H1 (cell line): Measurements from ENCODE around the gene IGFBP3. TPM values are rescaled to one million over a fixed set of nuclear protein-coding genes. Genes with fewer than 3 reads are reported as not detected.
A peak's percentile ranks its signal among the peaks of the same experiment; 100 is the strongest.

Source experiments
- CTCF ChIA-PET: fragments of 300-600 bp; sonication (Branson Sonifier 250); formaldehyde crosslinking; loops from one replicate; lab custom pipeline; 2021; ENCODE audit not compliant: partially characterized antibody; lab: Charles Lee
- POLR2A ChIA-PET: fragments of 300-600 bp; sonication (Branson Sonifier 250); formaldehyde crosslinking; loops from one replicate; lab custom pipeline; 2021; ENCODE audit warnings: inconsistent platforms; ENCODE audit not compliant: partially characterized antibody; lab: Charles Lee
- DNase-seq, 2 experiments: peaks; one replicate each; pipeline versions ENCODE4 v3.0.0 to v3.0.0-alpha.2; 2010 to 2022; ENCODE audit warnings: low spot score in 2 of 2, low read depth in 1 of 2, mixed read lengths in 1 of 2
- FAIRE-seq: peaks from 2 replicates; lab custom pipeline; 2011; peaks lifted over from hg19 to GRCh38; lab: Jason Lieb, UNC
- H2AFZ ChIP-seq: 2 replicates; pipeline ENCODE4 v1.8.1; 2012; ENCODE audit warnings: low read length, inconsistent platforms
- H2AK5ac ChIP-seq: 2 replicates; pipeline ENCODE4 v1.6.1; 2013; ENCODE audit warnings: low read depth, low read length
- H2BK120ac ChIP-seq: replicated peaks from 2 replicates; pipeline ENCODE3; 2013; ENCODE audit warnings: low read depth, low read length, inconsistent platforms
- H2BK12ac ChIP-seq: 2 replicates; pipeline ENCODE4 v1.6.1; 2013; ENCODE audit warnings: low read depth, low read length
- H2BK15ac ChIP-seq: 2 replicates; pipeline ENCODE4 v1.6.1; 2013; ENCODE audit warnings: low read length
- H2BK20ac ChIP-seq: 2 replicates; pipeline ENCODE4 v1.6.1; 2013; ENCODE audit warnings: low read length
- H2BK5ac ChIP-seq: 2 replicates; pipeline ENCODE4 v1.6.1; 2013; ENCODE audit warnings: low read depth, low read length
- H3K14ac ChIP-seq: 2 replicates; pipeline ENCODE4 v1.6.1; 2013; ENCODE audit warnings: inconsistent platforms; ENCODE audit not compliant: insufficient read length
- H3K18ac ChIP-seq: 2 replicates; pipeline ENCODE4 v1.6.1; 2013; ENCODE audit warnings: low read length; ENCODE audit errors: extremely low read depth
- H3K23ac ChIP-seq: 2 replicates; pipeline ENCODE4 v1.6.1; 2013; ENCODE audit warnings: inconsistent platforms; ENCODE audit not compliant: insufficient read length
- H3K23me2 ChIP-seq: 2 replicates; pipeline ENCODE4 v1.6.1; 2013; ENCODE audit warnings: low read depth, low read length
- H3K27ac ChIP-seq: 2 replicates; pipeline ENCODE4 v1.6.1; 2011; ENCODE audit warnings: low read depth, low read length, inconsistent platforms
- H3K27me3 ChIP-seq, 4 experiments: replicated peaks in 1 of 4; 1 replicate in 1 of 4; 2 replicates in 3 of 4; pipeline versions ENCODE4 v1.6.1 to v1.8.1; 2011 to 2013; ENCODE audit warnings: low read length in 3 of 4, mild to moderate bottlenecking in 3 of 4, inconsistent platforms in 2 of 4, mixed read lengths in 2 of 4, moderate library complexity in 1 of 4; ENCODE audit not compliant: control insufficient read depth in 3 of 4, insufficient read depth in 3 of 4; ENCODE audit errors: extremely low read depth in 1 of 4
- H3K36me3 ChIP-seq, 4 experiments: 2 replicates each; pipeline versions ENCODE4 v1.6.1 to v1.8.1; 2011 to 2013; ENCODE audit warnings: mild to moderate bottlenecking in 4 of 4, low read length in 3 of 4, moderate library complexity in 2 of 4, control low read depth in 1 of 4, inconsistent platforms in 1 of 4; ENCODE audit not compliant: insufficient read depth in 4 of 4, control insufficient read depth in 2 of 4
- H3K4ac ChIP-seq: replicated peaks from 2 replicates; pipeline ENCODE3; 2013; ENCODE audit warnings: low read length, low read depth, mixed read lengths, inconsistent platforms; ENCODE audit not compliant: insufficient read length
- H3K4me1 ChIP-seq, 4 experiments: replicated peaks in 1 of 4; 1 replicate in 1 of 4; 2 replicates in 3 of 4; pipeline versions ENCODE4 v1.6.1 to v1.8.1; 2011 to 2013; ENCODE audit warnings: low read length in 3 of 4, inconsistent platforms in 2 of 4, mixed read lengths in 1 of 4; ENCODE audit not compliant: insufficient read depth in 4 of 4, control insufficient read depth in 3 of 4
- H3K4me2 ChIP-seq, 2 experiments: 2 replicates each; pipeline versions ENCODE4 v1.6.1 to v1.8.1; 2011 to 2013; ENCODE audit warnings: low read depth in 2 of 2, low read length in 2 of 2, control low read depth in 1 of 2, inconsistent platforms in 1 of 2, mild to moderate bottlenecking in 1 of 2; ENCODE audit not compliant: insufficient read depth in 1 of 2
- H3K4me3 ChIP-seq, 4 experiments: fragments of 200-600, 300-600 bp in 1 of 4; sonication (generic), shearing (Covaris generic), sonication (Bioruptor Twin) in 1 of 4; 2 replicates each; pipeline versions ENCODE4 v1.5.1 to v1.8.1; 2011 to 2016; ENCODE audit warnings: low read length in 4 of 4, low read depth in 3 of 4, control low read depth in 2 of 4, inconsistent platforms in 2 of 4, mild to moderate bottlenecking in 2 of 4, mixed read lengths in 1 of 4, moderate library complexity in 1 of 4; ENCODE audit not compliant: insufficient read depth in 2 of 4; ENCODE audit errors: extremely low read depth in 1 of 4
- H3K56ac ChIP-seq: replicated peaks from 2 replicates; pipeline ENCODE3; 2013; ENCODE audit warnings: low read depth, mild to moderate bottlenecking, mixed read lengths, low read length, inconsistent platforms; ENCODE audit not compliant: insufficient read length
- H3K79me1 ChIP-seq: 2 replicates; pipeline ENCODE4 v1.6.1; 2013; ENCODE audit warnings: low read depth, low read length, control low read depth
- H3K79me2 ChIP-seq, 2 experiments: 2 replicates each; pipeline versions ENCODE4 v1.6.1 to v1.8.1; 2012 to 2013; ENCODE audit warnings: low read length in 2 of 2, mild to moderate bottlenecking in 2 of 2, inconsistent platforms in 1 of 2; ENCODE audit not compliant: insufficient read depth in 2 of 2, control insufficient read depth in 1 of 2
- H3K9ac ChIP-seq, 4 experiments: replicated peaks in 1 of 4; 1 replicate in 1 of 4; 2 replicates in 3 of 4; pipeline versions ENCODE4 v1.6.1 to v1.8.1; 2011 to 2013; ENCODE audit warnings: low read depth in 3 of 4, low read length in 3 of 4, control low read depth in 2 of 4, mild to moderate bottlenecking in 2 of 4, moderate library complexity in 2 of 4, inconsistent platforms in 1 of 4; ENCODE audit errors: extremely low read depth in 1 of 4
- H3K9me3 ChIP-seq, 2 experiments: 2 replicates each; pipeline versions ENCODE4 v1.6.1 to v1.8.1; 2012 to 2013; ENCODE audit warnings: mild to moderate bottlenecking in 2 of 2, moderate library complexity in 2 of 2, control low read depth in 1 of 2, inconsistent platforms in 1 of 2, low read depth in 1 of 2, low read length in 1 of 2, mixed read lengths in 1 of 2; ENCODE audit not compliant: insufficient read depth in 2 of 2
- H4K20me1 ChIP-seq, 2 experiments: replicated peaks in 1 of 2; 2 replicates each; pipeline versions ENCODE3 to v1.8.1; 2011 to 2013; ENCODE audit warnings: inconsistent platforms in 2 of 2, low read length in 2 of 2, mild to moderate bottlenecking in 1 of 2; ENCODE audit not compliant: insufficient read depth in 2 of 2, control insufficient read depth in 1 of 2
- H4K5ac ChIP-seq: 2 replicates; pipeline ENCODE4 v1.6.1; 2013; ENCODE audit warnings: low read length, low read depth, mixed read lengths, inconsistent platforms; ENCODE audit not compliant: insufficient read length
- H4K8ac ChIP-seq: 2 replicates; pipeline ENCODE4 v1.8.0; 2013; ENCODE audit warnings: mild to moderate bottlenecking, moderate library complexity, low read length, inconsistent platforms; ENCODE audit not compliant: insufficient read depth; ENCODE audit errors: extremely low read depth
- H4K91ac ChIP-seq: replicated peaks from 2 replicates; pipeline ENCODE3; 2013; ENCODE audit warnings: low read length, mixed read lengths, inconsistent platforms; ENCODE audit not compliant: insufficient read length
- PHF8 ChIP-seq: fragments of 200-600 bp; sonication (generic); conservative IDR thresholded peaks from 2 replicates; pipeline ENCODE4 v1.7.1; 2012; ENCODE audit warnings: low read depth, mild to moderate bottlenecking, inconsistent platforms, low read length, moderate library complexity
- WGBS, 2 experiments: shearing (Covaris generic) in 1 of 2; methylation state at CpG; one replicate each; pipeline versions ENCODE4 v1.1.6 to v1.1.7; 2013 to 2015; ENCODE audit warnings: low lambda C conversion rate in 2 of 2, mixed read lengths in 2 of 2, inconsistent platforms in 1 of 2, low coverage in 1 of 2, missing lambda C conversion rate in 1 of 2; ENCODE audit not compliant: insufficient replicate concordance in 2 of 2, insufficient coverage in 1 of 2, insufficient read length in 1 of 2; ENCODE audit errors: extremely low coverage in 1 of 2, missing lambda C conversion rate in 1 of 2; 5-methylcytosine and 5-hydroxymethylcytosine counted together
- polyA plus RNA-seq, 7 experiments: library from polyadenylated mRNA; depleted of rRNA in 3 of 7; stranded (reverse) in 5 of 7; unstranded in 2 of 7; fragments of >200 nt in 5 of 7; fragments of 200-250 nt in 2 of 7; gene quantifications; 1 replicate in 5 of 7; 2 replicates in 1 of 7; 4 replicates in 1 of 7; pipeline versions ENCODE4 v1.2.1 to v1.2.3, GENCODE V29; 2011 to 2013; ENCODE audit warnings: missing spikeins in 2 of 7, mixed read lengths in 2 of 7
- total RNA-seq: library from RNA; stranded (reverse); fragmentation: NEBNext Ultra II Directional; extraction: Animal tissue kit (Norgen Biotek cat#: 25700); gene quantifications from 2 replicates; pipeline ENCODE4 v1.2.1, GENCODE V29; 2021

Gene IGFBP3
- total and polyA plus RNA-seq, 2 of the 8 experiments (the other 6 are each of a cell fraction or from before 2014, with no cell fraction given) = 5.5 to 12.1 TPM

DNA sequence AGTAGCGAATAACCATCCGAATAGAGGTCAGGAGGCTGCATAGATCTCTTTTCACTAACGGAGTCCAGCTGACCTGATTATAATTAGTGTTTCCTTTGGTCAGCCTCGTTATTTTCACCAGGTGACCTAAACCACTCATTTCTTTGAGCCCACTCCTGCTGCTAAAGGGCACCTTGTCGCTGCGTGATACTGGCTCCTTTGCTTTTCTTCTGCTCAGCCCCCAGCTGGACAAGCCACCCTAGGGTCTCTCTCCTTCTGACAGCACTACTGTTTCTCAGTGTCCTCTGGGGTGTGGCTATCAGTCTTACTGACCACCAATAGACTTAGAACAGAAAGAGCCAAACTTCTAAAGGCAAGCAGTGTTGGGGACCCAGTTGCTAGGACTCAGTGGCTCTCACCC lies 2.7 kb upstream of the IGFBP3 start:
- Histone ChIP-seq H3K14ac (no peak overlapping the region), H3K4me3 (peak overlapping the region in 1 of 4 experiments; percentile 67; a peak in 2 of 8 replicates), H3K23me2 (peaks cover 14% of the 10 kb centered on the region), H2BK5ac (no peak overlapping the region), H2BK120ac (peak overlapping the region; percentile 19), H4K20me1 (peaks cover 2% of the 10 kb centered on the region in 2 experiments), H3K9ac (no peak overlapping the region), H3K36me3 (no peaks in the 10 kb centered on the region), H3K4ac (no peak overlapping the region), H4K5ac (no peak overlapping the region), H3K79me2 (no peaks in the 10 kb centered on the region), H3K27me3 (peaks cover 13 to 36% (median 28%) of the 10 kb centered on the region in 4 experiments), H3K4me1 (peaks cover 6 to 26% (median 10%) of the 10 kb centered on the region in 4 experiments; a peak in 6 of 7 replicates), H3K79me1 (no peaks in the 10 kb centered on the region), H3K18ac (0 out of 2 replicates have a peak overlapping the region, but pooled peaks have one; percentile 60), H4K91ac (no peak overlapping the region), H2BK20ac (peak overlapping the region; percentile 93; the same call in 1 of the 2 replicates), H2AFZ (no peak overlapping the region), H2BK15ac (no peak overlapping the region), H3K27ac (no peak overlapping the region), H3K23ac (no peak overlapping the region), H2BK12ac (no peak overlapping the region), H3K4me2 (peak overlapping the region; percentile 78 to 87), H3K9me3 (no peaks in the 10 kb centered on the region), H3K56ac (no peak overlapping the region), H2AK5ac (no peak overlapping the region), H4K8ac (no peak overlapping the region)
- DNase-seq (no peak), FAIRE-seq (no peak)
- CTCF ChIA-PET = interaction anchor here (0.7 to 15.3 kb wide), 49 partner anchors 12 to 1263 kb away, joined by 3 to 242 read pairs (median 6); partner anchors contain the start of gene IGFBP1
- POLR2A ChIA-PET = no interaction called here
- WGBS, 2 experiments = 3% methylated on average over 6 of the region's 6 CpGs; no CpG with 5 or more reads in 1 of the 2 experiments
- no peak for TF ChIP-seq PHF8
